CD8-positive, alpha-beta memory T cell (primary cell): ENCODE data around the gene NR2C1. TPM values are rescaled to one million over a fixed set of nuclear protein-coding genes. Genes with fewer than 3 reads are reported as not detected.
"Not testable (repeated sequence)": the region's sequence is repeated elsewhere in the genome, so short reads cannot be mapped to it uniquely, and the experiment has no call there.

Experiments used
- CTCF ChIA-PET: fragments of 350-600 bp; sonication (Branson Sonifier 250); formaldehyde crosslinking; loops from one replicate; lab custom pipeline; 2021; ENCODE audit warnings: antibody characterized with exemption; lab: Charles Lee
- POLR2A ChIA-PET: fragments of 350-600 bp; sonication (Branson Sonifier 250); formaldehyde crosslinking; loops from one replicate; lab custom pipeline; 2021; ENCODE audit warnings: antibody characterized with exemption; lab: Charles Lee
- DNase-seq, 5 donors: peaks; one replicate each; pipeline versions ENCODE4 v3.0.0 to v3.0.0-alpha.2; 2020 to 2022; ENCODE audit warnings: mixed read lengths in 1 of 5
- H3K27ac ChIP-seq: one replicate; pipeline ENCODE4 v1.7.0; 2013; ENCODE audit warnings: low read depth, mild to moderate bottlenecking, low read length, moderate library complexity
- H3K27me3 ChIP-seq: 2 replicates; pipeline ENCODE4 v1.7.0; 2013; ENCODE audit warnings: low read length, mild to moderate bottlenecking; ENCODE audit not compliant: insufficient read depth, poor library complexity, severe bottlenecking
- H3K36me3 ChIP-seq: 2 replicates; pipeline ENCODE4 v1.7.0; 2013; ENCODE audit warnings: mild to moderate bottlenecking, low read length, moderate library complexity; ENCODE audit not compliant: insufficient read depth
- H3K4me1 ChIP-seq: 2 replicates; pipeline ENCODE4 v1.7.0; 2013; ENCODE audit warnings: mild to moderate bottlenecking, low read length, moderate library complexity; ENCODE audit not compliant: insufficient read depth
- H3K4me3 ChIP-seq: 2 replicates; pipeline ENCODE4 v1.7.0; 2013; ENCODE audit warnings: mild to moderate bottlenecking, low read length
- H3K9me3 ChIP-seq: 2 replicates; pipeline ENCODE4 v1.7.0; 2013; ENCODE audit warnings: mild to moderate bottlenecking, low read length
- H3K27ac Mint-ChIP-seq, 8 donors: one replicate each; pipeline ENCODE4 v1.8.0; 2020 to 2021; ENCODE audit warnings: mixed read lengths in 8 of 8, mild to moderate bottlenecking in 6 of 8, inconsistent platforms in 3 of 8, moderate library complexity in 3 of 8
- H3K27me3 Mint-ChIP-seq, 2 donors: one replicate each; pipeline ENCODE4 v1.8.0; 2020 to 2021; ENCODE audit warnings: mixed read lengths in 2 of 2, mild to moderate bottlenecking in 1 of 2, moderate library complexity in 1 of 2
- H3K36me3 Mint-ChIP-seq, 3 donors: one replicate each; pipeline ENCODE4 v1.8.0; 2020 to 2021; ENCODE audit warnings: mixed read lengths in 3 of 3, inconsistent platforms in 1 of 3, mild to moderate bottlenecking in 1 of 3
- H3K4me1 Mint-ChIP-seq, 3 donors: one replicate each; pipeline ENCODE4 v1.8.0; 2020 to 2021; ENCODE audit warnings: mixed read lengths in 3 of 3, inconsistent platforms in 1 of 3, mild to moderate bottlenecking in 1 of 3
- H3K4me3 Mint-ChIP-seq, 7 donors: one replicate each; pipeline ENCODE4 v1.8.0; 2020 to 2021; ENCODE audit warnings: mixed read lengths in 7 of 7, mild to moderate bottlenecking in 6 of 7, moderate library complexity in 4 of 7, inconsistent platforms in 2 of 7
- H3K9me3 Mint-ChIP-seq, 5 donors: one replicate each; pipeline ENCODE4 v1.8.0; 2020 to 2022; ENCODE audit warnings: mixed read lengths in 5 of 5, mild to moderate bottlenecking in 3 of 5, moderate library complexity in 2 of 5, inconsistent platforms in 1 of 5
- polyA plus RNA-seq: library from polyadenylated mRNA; unstranded; fragments of 300-500 nt; fragmentation: Illumina TruSeq; gene quantifications from one replicate; pipeline ENCODE4 v1.2.3, GENCODE V29; 2021
- total RNA-seq, 2 experiments: library from RNA; stranded (reverse); gene quantifications; one replicate each; pipeline ENCODE4 v1.2.3, GENCODE V29; 2021

NR2C1 gene
- total and polyA plus RNA-seq, 3 experiments from 2014 or later: 7.5 to 21.9 (median 17.1) TPM

DNA sequence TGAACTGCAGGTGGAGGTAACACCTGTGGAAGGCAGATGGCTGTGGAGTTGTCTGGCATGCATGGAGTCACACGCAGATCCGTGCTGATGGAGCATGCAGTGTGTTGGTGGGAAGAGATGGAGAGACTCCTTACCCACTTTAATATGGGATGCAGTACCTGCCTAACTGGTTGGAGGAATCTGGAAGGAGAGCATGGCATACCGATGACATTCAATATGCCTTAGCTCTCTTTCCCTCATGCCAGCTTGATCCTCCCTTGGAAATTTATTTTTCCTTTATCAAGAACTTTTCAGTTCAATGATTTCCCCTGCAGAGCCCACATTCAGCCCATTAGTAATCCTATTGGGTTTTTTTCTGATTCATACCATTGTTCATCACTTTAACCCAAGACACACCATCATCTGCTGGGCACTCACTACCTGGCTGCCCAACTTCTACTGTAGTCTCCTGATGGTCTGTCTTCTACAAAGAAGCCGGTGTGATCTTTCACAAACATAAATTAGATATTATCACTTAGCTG, 25.9 kb upstream of the NR2C1 start:
- Mint-ChIP-seq H3K4me3 (no peak overlapping the region), H3K27ac (no peak overlapping the region), H3K9me3 (no peaks in the 10 kb centered on the region), H3K36me3 (no peaks in the 10 kb centered on the region), H3K4me1 (peaks cover 8 to 13% (median 10%) of the 10 kb centered on the region in 3 donors), H3K27me3 (peaks cover 0 to 2% of the 10 kb centered on the region in 2 donors)
- Histone ChIP-seq H3K27ac (no peak overlapping the region), H3K9me3 (no peaks in the 10 kb centered on the region), H3K36me3 (no peaks in the 10 kb centered on the region), H3K4me1 (no peaks in the 10 kb centered on the region), H3K4me3 (no peak overlapping the region), H3K27me3 (no peaks in the 10 kb centered on the region)
- DNase-seq: no peak
- ChIA-PET CTCF (interaction anchor here (1.4 kb wide), 1 partner anchor 26 kb away, joined by 4 read pairs; the partner anchor contains the start of gene NR2C1), POLR2A (no interaction called here)

DNA sequence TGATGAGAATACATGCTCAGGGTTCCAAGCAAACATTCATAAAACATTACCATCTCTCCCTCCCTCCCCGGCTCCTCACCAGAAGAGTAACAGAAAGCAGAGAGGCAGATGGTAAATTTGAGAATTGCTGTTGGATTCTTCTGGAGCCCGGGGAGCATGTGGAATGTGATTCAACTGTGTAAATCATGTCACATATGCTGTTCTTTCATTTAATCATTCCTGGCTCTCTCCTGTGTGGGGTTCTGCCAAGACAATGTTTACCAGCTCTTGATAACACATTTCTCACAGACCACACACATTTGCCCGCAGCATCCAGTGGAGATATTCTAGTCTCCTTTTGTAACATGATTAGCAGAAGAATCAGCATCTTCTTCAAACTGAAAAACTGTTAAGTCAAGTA, 23.4 kb upstream of the NR2C1 start:
- no peaks in the 10 kb centered on the region for H3K4me1 ChIP-seq
- H3K27me3 ChIP-seq: no peaks in the 10 kb centered on the region
- Mint-ChIP-seq H3K27me3 (peaks cover 0 to 2% of the 10 kb centered on the region in 2 donors), H3K4me3 (no peak overlapping the region), H3K9me3 (no peaks in the 10 kb centered on the region), H3K36me3 (no peaks in the 10 kb centered on the region), H3K4me1 (no peaks in the 10 kb centered on the region), H3K27ac (no peak overlapping the region)
- no peaks in the 10 kb centered on the region for H3K9me3 ChIP-seq
- ChIA-PET CTCF (no interaction called here), POLR2A (no interaction called here)
- H3K27ac ChIP-seq: no peak overlapping the region
- no peaks in the 10 kb centered on the region for H3K36me3 ChIP-seq
- no peak for DNase-seq
- H3K4me3 ChIP-seq: no peak overlapping the region

GRCh38 chr12:95096378-95096777, 23.0 kb upstream of the NR2C1 start:
- Histone ChIP-seq H3K9me3 (no peaks in the 10 kb centered on the region), H3K27ac (no peak overlapping the region), H3K27me3 (no peaks in the 10 kb centered on the region), H3K4me1 (no peaks in the 10 kb centered on the region), H3K4me3 (no peak overlapping the region), H3K36me3 (no peaks in the 10 kb centered on the region)
- Mint-ChIP-seq H3K27ac (no peak overlapping the region), H3K4me3 (no peak overlapping the region), H3K4me1 (no peaks in the 10 kb centered on the region), H3K36me3 (no peaks in the 10 kb centered on the region), H3K27me3 (peaks cover 0 to 2% of the 10 kb centered on the region in 2 donors), H3K9me3 (no peaks in the 10 kb centered on the region)
- ChIA-PET CTCF (no interaction called here), POLR2A (no interaction called here)
- no peak for DNase-seq

DNA sequence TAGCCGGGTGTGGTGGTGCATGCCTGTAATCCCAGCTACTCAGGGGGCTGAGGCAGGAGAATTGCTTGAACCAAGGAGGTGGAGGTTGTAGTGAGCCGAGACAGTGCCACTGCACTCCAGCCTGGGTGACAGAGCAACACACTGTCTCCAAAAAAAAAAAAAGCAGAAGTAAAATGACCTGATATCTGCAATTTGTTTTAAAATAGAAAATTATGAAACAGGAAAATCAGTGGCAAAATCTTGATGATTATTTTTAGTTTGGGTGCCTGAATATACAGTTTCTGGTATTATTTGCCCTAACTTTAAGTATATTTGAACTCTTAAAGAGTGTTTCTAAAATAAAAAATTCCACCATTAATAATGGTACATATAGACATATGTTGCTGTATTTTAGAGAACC, 22.4 kb upstream of the NR2C1 start:
- H3K27ac Mint-ChIP-seq, H3K9me3 ChIP-seq, H3K27me3 Mint-ChIP-seq, H3K4me3 ChIP-seq, H3K27ac ChIP-seq, CTCF ChIA-PET, POLR2A ChIA-PET, DNase-seq, H3K4me1 Mint-ChIP-seq, H3K9me3 Mint-ChIP-seq, H3K27me3 ChIP-seq, H3K36me3 Mint-ChIP-seq, H3K4me3 Mint-ChIP-seq, H3K4me1 ChIP-seq, H3K36me3 ChIP-seq: not testable (repeated sequence)

DNA sequence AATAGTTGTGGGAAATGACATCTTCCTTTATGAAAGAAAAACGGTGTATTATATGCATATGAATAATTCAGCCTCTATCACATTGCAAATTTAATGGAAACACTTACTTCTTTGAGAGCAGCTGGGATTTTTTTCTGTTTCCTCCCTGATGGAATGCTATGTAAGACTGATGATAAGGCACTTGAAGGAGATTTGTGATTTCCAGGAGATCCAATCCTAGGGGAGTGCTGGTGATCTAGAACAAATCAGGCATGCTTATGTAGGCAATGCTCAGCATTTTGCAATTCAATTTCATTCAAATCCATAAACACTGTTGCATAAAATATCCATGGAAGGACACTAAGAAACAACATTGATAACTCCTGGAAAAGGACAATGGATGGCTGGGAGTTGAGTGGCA, 16.0 kb upstream of the NR2C1 start:
- Histone ChIP-seq H3K27ac (no peak overlapping the region), H3K36me3 (no peaks in the 10 kb centered on the region), H3K4me1 (no peaks in the 10 kb centered on the region), H3K9me3 (no peaks in the 10 kb centered on the region), H3K4me3 (no peak overlapping the region), H3K27me3 (no peaks in the 10 kb centered on the region)
- H3K27ac Mint-ChIP-seq: no peak overlapping the region
- no peak overlapping the region for H3K4me3 Mint-ChIP-seq
- H3K27me3 Mint-ChIP-seq: no peaks in the 10 kb centered on the region
- POLR2A ChIA-PET: no interaction called here
- no peaks in the 10 kb centered on the region for H3K9me3 Mint-ChIP-seq
- no peaks in the 10 kb centered on the region for H3K36me3 Mint-ChIP-seq
- no peaks in the 10 kb centered on the region for H3K4me1 Mint-ChIP-seq
- CTCF ChIA-PET: no interaction called here
- DNase-seq: no peak

GRCh38 chr12:95088379-95088778, 15.0 kb upstream of the NR2C1 start:
- POLR2A ChIA-PET: no interaction called here
- Histone ChIP-seq H3K9me3 (no peaks in the 10 kb centered on the region), H3K27ac (no peak overlapping the region), H3K4me3 (no peak overlapping the region), H3K36me3 (no peaks in the 10 kb centered on the region), H3K27me3 (no peaks in the 10 kb centered on the region), H3K4me1 (no peaks in the 10 kb centered on the region)
- Mint-ChIP-seq H3K9me3 (no peaks in the 10 kb centered on the region), H3K27me3 (no peaks in the 10 kb centered on the region), H3K4me1 (no peaks in the 10 kb centered on the region), H3K4me3 (no peak overlapping the region), H3K36me3 (no peaks in the 10 kb centered on the region), H3K27ac (no peak overlapping the region)
- CTCF ChIA-PET: no interaction called here
- no peak for DNase-seq

DNA sequence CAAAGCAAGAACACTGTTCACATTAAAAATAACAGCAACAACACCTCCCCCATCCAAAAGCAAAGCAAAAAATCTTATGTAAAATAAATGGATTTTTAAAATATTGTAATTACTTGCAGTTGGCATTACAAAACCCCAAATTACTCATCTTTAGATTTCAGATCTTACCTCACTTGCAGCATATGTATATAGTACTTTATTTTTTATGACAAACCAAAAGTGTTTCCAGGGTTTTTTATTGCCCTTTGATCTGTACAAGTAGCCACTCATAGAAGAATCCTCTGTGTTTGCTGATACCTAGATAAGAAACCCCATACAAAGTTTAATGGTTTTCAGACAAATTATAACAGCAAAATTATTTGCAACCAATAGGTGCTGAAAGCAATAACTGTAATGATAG, 12.2 kb upstream of the NR2C1 start:
- no peak overlapping the region for H3K27ac ChIP-seq
- no peaks in the 10 kb centered on the region for H3K36me3 ChIP-seq
- CTCF ChIA-PET: interaction anchor here (0.7 to 1.3 kb wide), 2 partner anchors 12 to 449 kb away, joined by 3 read pairs; partner anchors contain the start of gene NR2C1
- Mint-ChIP-seq H3K4me3 (no peak overlapping the region), H3K4me1 (no peaks in the 10 kb centered on the region), H3K9me3 (no peaks in the 10 kb centered on the region), H3K27ac (no peak overlapping the region), H3K27me3 (no peaks in the 10 kb centered on the region), H3K36me3 (no peaks in the 10 kb centered on the region)
- DNase-seq: no peak
- H3K27me3 ChIP-seq: no peaks in the 10 kb centered on the region
- no peaks in the 10 kb centered on the region for H3K9me3 ChIP-seq
- H3K4me1 ChIP-seq: no peaks in the 10 kb centered on the region
- POLR2A ChIA-PET: no interaction called here
- no peak overlapping the region for H3K4me3 ChIP-seq

DNA sequence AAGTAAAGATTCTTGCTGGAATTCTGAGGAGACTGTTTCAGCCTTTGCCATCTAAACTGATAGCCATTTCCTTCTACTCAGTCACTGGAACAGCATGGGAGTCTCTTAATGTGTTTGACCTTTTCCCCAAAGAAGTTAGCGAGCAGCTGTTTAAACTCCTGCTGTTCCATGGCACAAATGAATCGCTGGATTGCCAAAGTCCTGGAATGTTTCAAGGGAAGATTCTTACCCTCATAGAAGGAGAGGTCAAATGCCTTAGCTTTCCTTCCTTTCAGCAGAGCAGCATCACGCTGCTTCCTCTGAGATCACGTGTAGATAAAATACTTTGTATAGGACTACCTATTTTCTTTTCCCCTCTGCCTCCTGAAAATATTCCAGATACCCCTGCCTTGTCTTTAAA, 10.5 kb upstream of the NR2C1 start:
- H3K36me3 Mint-ChIP-seq: no peaks in the 10 kb centered on the region
- Histone ChIP-seq H3K27ac (no peak overlapping the region), H3K36me3 (no peaks in the 10 kb centered on the region)

GRCh38 chr12:95083471-95083870, 10.1 kb upstream of the NR2C1 start:
- Histone ChIP-seq H3K4me1 (no peaks in the 10 kb centered on the region), H3K27ac (no peak overlapping the region), H3K4me3 (no peak overlapping the region), H3K27me3 (no peaks in the 10 kb centered on the region), H3K36me3 (no peaks in the 10 kb centered on the region), H3K9me3 (no peaks in the 10 kb centered on the region)
- H3K4me3 Mint-ChIP-seq: no peak overlapping the region
- ChIA-PET POLR2A (no interaction called here), CTCF (no interaction called here)
- DNase-seq: no peak
- no peaks in the 10 kb centered on the region for H3K27me3 Mint-ChIP-seq
- H3K9me3 Mint-ChIP-seq: no peaks in the 10 kb centered on the region
- no peaks in the 10 kb centered on the region for H3K4me1 Mint-ChIP-seq
- H3K27ac Mint-ChIP-seq: no peak overlapping the region
- H3K36me3 Mint-ChIP-seq: no peaks in the 10 kb centered on the region

More for the DNA sequence above, 10.5 kb upstream of the NR2C1 start:
- DNase-seq: no peak
- Mint-ChIP-seq H3K27ac (no peak overlapping the region), H3K4me1 (no peaks in the 10 kb centered on the region), H3K4me3 (no peak overlapping the region), H3K9me3 (no peaks in the 10 kb centered on the region), H3K27me3 (no peaks in the 10 kb centered on the region)
- Histone ChIP-seq H3K9me3 (no peaks in the 10 kb centered on the region), H3K4me3 (no peak overlapping the region), H3K4me1 (no peaks in the 10 kb centered on the region), H3K27me3 (no peaks in the 10 kb centered on the region)
- ChIA-PET POLR2A (no interaction called here), CTCF (no interaction called here)
